Measurements from ENCODE around the gene SLC35F2. TPM values are rescaled to one million over a fixed set of nuclear protein-coding genes. Genes with fewer than 3 reads are reported as not detected.

The SLC35F2 gene
- total RNA-seq, 1 donor from 2014 or later, result 4.7 TPM

Other genes starting within 250 kb of the SLC35F2 start
- gene SLN, start 146.7 kb downstream of the SLC35F2 start, total RNA-seq, result 2,034 TPM
- gene RAB39A, start 69.7 kb upstream of the SLC35F2 start, total RNA-seq, result 0.72 TPM
- 67.1 TPM for gene CUL5, start 150.1 kb upstream of the SLC35F2 start, total RNA-seq